HEK293 (cell line): ENCODE measurements around the gene ZNF124.
"Not testable (repeated sequence)": the region's sequence is repeated elsewhere in the genome, so short reads cannot be mapped to it uniquely, and the experiment has no call there.

Source experiments
- CTCF ChIP-seq: fragments of 450-650 bp; formaldehyde crosslinking; IDR thresholded peaks from 2 replicates; pipeline ENCODE4 v1.5.1; 2016; ENCODE audit warnings: missing biosample characterization, missing genetic modification characterization
- REST ChIP-seq: fragments of 450-650 bp; formaldehyde crosslinking; IDR thresholded peaks from 2 replicates; pipeline ENCODE4 v1.5.1; 2016; ENCODE audit warnings: missing biosample characterization, missing genetic modification characterization
- SCRT2 ChIP-seq: fragments of 450-650 bp; formaldehyde crosslinking; IDR thresholded peaks from 2 replicates; pipeline ENCODE4 v1.5.1; 2016; ENCODE audit warnings: missing biosample characterization, missing genetic modification characterization
- ZNF624 ChIP-seq: fragments of 450-650 bp; formaldehyde crosslinking; IDR thresholded peaks from 2 replicates; pipeline ENCODE4 v1.5.1; 2017; ENCODE audit warnings: missing biosample characterization, missing genetic modification characterization
- TF ChIP-seq, protein P1 (sequence below): fragments of 450-650 bp; formaldehyde crosslinking; conservative IDR thresholded peaks from 2 replicates; pipeline ENCODE4 v1.5.1; 2016; ENCODE audit warnings: low read depth, missing biosample characterization, missing genetic modification characterization
- TF ChIP-seq, protein P2 (sequence below): fragments of 450-650 bp; formaldehyde crosslinking; IDR thresholded peaks from 2 replicates; pipeline ENCODE4 v1.5.1; 2016; ENCODE audit warnings: missing biosample characterization, missing genetic modification characterization

DNA sequence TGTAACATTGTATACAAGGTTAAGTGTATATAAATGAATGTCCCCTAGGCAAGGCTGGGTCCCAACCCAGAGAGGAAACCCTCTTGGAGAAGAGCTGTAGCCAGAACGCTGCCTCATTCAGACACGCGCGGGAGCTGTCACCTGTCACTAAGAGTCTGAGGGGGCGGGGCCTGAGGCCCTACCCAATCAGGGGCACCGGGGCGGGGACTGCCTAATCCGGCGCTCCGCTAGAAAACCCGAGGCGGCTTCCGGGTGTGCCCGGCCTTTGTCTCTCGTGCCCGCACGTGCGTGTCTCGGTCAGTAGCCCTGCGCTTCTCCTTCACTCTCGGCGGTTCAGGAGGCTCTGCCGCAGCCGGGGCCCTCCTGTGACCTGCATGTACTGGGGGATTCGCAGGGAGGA is 45.7 kb downstream of the ZNF124 start:
- TF ChIP-seq REST; ZNF624 (tag by site-specific recombination); SCRT2 (tag by site-specific recombination); CTCF (tag by site-specific recombination): not testable (repeated sequence)
- TF ChIP-seq, protein P1, sequence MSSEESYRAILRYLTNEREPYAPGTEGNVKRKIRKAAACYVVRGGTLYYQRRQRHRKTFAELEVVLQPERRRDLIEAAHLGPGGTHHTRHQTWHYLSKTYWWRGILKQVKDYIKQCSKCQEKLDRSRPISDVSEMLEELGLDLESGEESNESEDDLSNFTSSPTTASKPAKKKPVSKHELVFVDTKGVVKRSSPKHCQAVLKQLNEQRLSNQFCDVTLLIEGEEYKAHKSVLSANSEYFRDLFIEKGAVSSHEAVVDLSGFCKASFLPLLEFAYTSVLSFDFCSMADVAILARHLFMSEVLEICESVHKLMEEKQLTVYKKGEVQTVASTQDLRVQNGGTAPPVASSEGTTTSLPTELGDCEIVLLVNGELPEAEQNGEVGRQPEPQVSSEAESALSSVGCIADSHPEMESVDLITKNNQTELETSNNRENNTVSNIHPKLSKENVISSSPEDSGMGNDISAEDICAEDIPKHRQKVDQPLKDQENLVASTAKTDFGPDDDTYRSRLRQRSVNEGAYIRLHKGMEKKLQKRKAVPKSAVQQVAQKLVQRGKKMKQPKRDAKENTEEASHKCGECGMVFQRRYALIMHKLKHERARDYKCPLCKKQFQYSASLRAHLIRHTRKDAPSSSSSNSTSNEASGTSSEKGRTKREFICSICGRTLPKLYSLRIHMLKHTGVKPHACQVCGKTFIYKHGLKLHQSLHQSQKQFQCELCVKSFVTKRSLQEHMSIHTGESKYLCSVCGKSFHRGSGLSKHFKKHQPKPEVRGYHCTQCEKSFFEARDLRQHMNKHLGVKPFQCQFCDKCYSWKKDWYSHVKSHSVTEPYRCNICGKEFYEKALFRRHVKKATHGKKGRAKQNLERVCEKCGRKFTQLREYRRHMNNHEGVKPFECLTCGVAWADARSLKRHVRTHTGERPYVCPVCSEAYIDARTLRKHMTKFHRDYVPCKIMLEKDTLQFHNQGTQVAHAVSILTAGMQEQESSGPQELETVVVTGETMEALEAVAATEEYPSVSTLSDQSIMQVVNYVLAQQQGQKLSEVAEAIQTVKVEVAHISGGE (tag by site-specific recombination): not testable (repeated sequence)
- TF ChIP-seq, protein P2, sequence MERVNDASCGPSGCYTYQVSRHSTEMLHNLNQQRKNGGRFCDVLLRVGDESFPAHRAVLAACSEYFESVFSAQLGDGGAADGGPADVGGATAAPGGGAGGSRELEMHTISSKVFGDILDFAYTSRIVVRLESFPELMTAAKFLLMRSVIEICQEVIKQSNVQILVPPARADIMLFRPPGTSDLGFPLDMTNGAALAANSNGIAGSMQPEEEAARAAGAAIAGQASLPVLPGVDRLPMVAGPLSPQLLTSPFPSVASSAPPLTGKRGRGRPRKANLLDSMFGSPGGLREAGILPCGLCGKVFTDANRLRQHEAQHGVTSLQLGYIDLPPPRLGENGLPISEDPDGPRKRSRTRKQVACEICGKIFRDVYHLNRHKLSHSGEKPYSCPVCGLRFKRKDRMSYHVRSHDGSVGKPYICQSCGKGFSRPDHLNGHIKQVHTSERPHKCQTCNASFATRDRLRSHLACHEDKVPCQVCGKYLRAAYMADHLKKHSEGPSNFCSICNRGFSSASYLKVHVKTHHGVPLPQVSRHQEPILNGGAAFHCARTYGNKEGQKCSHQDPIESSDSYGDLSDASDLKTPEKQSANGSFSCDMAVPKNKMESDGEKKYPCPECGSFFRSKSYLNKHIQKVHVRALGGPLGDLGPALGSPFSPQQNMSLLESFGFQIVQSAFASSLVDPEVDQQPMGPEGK (tag by site-specific recombination): not testable (repeated sequence)
